ENCODE results near the gene MTIF3.

The MTIF3 gene

DNA sequence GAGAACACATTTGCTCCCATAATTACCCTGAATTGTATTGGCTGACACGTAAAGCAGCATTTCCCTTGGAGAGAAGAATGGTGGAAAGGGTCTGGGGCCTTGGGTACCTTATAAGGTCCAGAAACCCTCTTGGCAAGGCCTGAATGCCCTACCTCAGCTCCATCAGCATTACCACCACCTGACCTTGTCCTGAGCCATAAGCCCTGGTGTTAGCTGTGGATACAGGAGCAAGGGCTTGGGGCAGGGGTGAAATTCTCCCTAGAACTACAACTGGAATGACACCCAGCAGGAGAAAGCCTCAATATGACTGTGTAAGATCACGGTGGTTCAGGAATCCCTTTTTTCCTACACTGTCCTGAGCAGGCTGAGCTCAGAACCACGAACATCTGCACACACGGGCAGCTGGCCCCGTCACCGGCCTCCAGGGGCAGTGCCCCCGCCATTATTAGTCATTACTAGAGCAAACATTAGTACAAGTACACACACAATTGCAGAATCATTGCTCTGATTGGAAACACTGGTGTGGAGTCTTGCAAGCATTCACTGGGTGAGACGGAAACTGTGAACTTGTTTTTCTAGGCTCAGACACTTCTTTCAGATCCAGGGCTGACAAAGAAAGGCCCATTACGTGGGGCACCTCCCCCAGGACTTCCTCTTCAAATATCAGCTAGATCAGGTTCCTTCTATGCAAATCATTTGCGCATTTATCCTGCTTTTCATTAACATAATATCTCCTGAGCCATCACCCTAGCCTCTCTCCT, 26.8 kb upstream of the MTIF3 start:
- Histone ChIP-seq H3K36me3 (ENCODE audit: control insufficient read depth, insufficient read depth, low read length) (no peaks in the 10 kb centered on the region), H3K9ac (ENCODE audit: low read length) (no peak overlapping the region), H3K27ac (ENCODE audit: low read depth, low read length) (no peak overlapping the region), H3K27me3 (ENCODE audit: control insufficient read depth, insufficient read depth, low read length) (no peaks in the 10 kb centered on the region), H3K4me3 (ENCODE audit: low read length) (no peak overlapping the region), H3K4me1 (ENCODE audit: control insufficient read depth, insufficient read depth, low read length) (no peaks in the 10 kb centered on the region)

- no peaks in the 10 kb centered on the region for H3K4me1 ChIP-seq (ENCODE audit: control insufficient read depth, insufficient read depth, low read length)
- no peak overlapping the region for H3K27ac ChIP-seq (ENCODE audit: low read depth, low read length)
- no peaks in the 10 kb centered on the region for H3K27me3 ChIP-seq (ENCODE audit: control insufficient read depth, insufficient read depth, low read length)
- no peaks in the 10 kb centered on the region for H3K36me3 ChIP-seq (ENCODE audit: control insufficient read depth, insufficient read depth, low read length)
- no peak overlapping the region for H3K9ac ChIP-seq (ENCODE audit: low read length)
- no peak overlapping the region for H3K4me3 ChIP-seq (ENCODE audit: low read length)
These were observed 24.4 kb upstream of the MTIF3 start for GRCh38 chr13:27474751-27475268.

DNA sequence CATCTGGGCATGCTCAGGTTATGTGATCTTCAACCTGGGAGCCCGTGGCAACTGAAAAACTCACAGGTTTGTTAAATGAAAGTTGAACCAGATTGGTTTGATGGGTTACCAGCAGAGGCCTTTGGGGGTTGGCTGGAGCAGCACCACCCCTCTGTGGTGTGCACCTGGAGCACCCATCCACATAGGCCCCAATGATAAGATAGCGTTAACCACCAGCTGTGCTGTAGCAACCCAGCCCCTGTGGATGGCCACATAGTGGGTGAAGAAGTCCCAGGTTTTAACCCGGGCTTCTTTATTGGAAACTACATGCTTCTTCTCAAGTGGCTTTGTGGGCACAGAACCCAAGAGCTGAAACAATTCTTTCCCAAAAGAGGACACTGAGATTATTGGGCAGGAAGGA, 22.6 kb upstream of the MTIF3 start:
- Histone ChIP-seq H3K4me1 (ENCODE audit: control insufficient read depth, insufficient read depth, low read length) (no peaks in the 10 kb centered on the region), H3K4me3 (ENCODE audit: low read length) (no peak overlapping the region), H3K9ac (ENCODE audit: low read length) (no peak overlapping the region)

GRCh38 chr13:27472441-27472840, 22.1 kb upstream of the MTIF3 start:
- Histone ChIP-seq H3K27ac (ENCODE audit: low read depth, low read length) (no peak overlapping the region), H3K27me3 (ENCODE audit: control insufficient read depth, insufficient read depth, low read length) (no peaks in the 10 kb centered on the region), H3K4me1 (ENCODE audit: control insufficient read depth, insufficient read depth, low read length) (no peaks in the 10 kb centered on the region), H3K9ac (ENCODE audit: low read length) (no peak overlapping the region), H3K36me3 (ENCODE audit: control insufficient read depth, insufficient read depth, low read length) (no peaks in the 10 kb centered on the region), H3K4me3 (ENCODE audit: low read length) (no peak overlapping the region)

More for the DNA sequence above, 22.6 kb upstream of the MTIF3 start:
- Histone ChIP-seq H3K36me3 (ENCODE audit: control insufficient read depth, insufficient read depth, low read length) (no peaks in the 10 kb centered on the region), H3K27me3 (ENCODE audit: control insufficient read depth, insufficient read depth, low read length) (no peaks in the 10 kb centered on the region), H3K27ac (ENCODE audit: low read depth, low read length) (no peak overlapping the region)

- Histone ChIP-seq H3K36me3 (ENCODE audit: control insufficient read depth, insufficient read depth, low read length) (no peaks in the 10 kb centered on the region), H3K27me3 (ENCODE audit: control insufficient read depth, insufficient read depth, low read length) (no peaks in the 10 kb centered on the region), H3K27ac (ENCODE audit: low read depth, low read length) (no peak overlapping the region), H3K4me1 (ENCODE audit: control insufficient read depth, insufficient read depth, low read length) (no peaks in the 10 kb centered on the region), H3K9ac (ENCODE audit: low read length) (no peak overlapping the region), H3K4me3 (ENCODE audit: low read length) (no peak overlapping the region)
These were observed 19.9 kb upstream of the MTIF3 start for GRCh38 chr13:27470075-27470820.

- H3K27ac ChIP-seq (ENCODE audit: low read depth, low read length): no peak overlapping the region
- H3K9ac ChIP-seq (ENCODE audit: low read length): no peak overlapping the region
- H3K4me3 ChIP-seq (ENCODE audit: low read length): no peak overlapping the region
- no peaks in the 10 kb centered on the region for H3K36me3 ChIP-seq (ENCODE audit: control insufficient read depth, insufficient read depth, low read length)
- H3K4me1 ChIP-seq (ENCODE audit: control insufficient read depth, insufficient read depth, low read length): peaks cover 1% of the 10 kb centered on the region
- no peaks in the 10 kb centered on the region for H3K27me3 ChIP-seq (ENCODE audit: control insufficient read depth, insufficient read depth, low read length)
These were observed 16.1 kb upstream of the MTIF3 start for GRCh38 chr13:27466513-27466912.

DNA sequence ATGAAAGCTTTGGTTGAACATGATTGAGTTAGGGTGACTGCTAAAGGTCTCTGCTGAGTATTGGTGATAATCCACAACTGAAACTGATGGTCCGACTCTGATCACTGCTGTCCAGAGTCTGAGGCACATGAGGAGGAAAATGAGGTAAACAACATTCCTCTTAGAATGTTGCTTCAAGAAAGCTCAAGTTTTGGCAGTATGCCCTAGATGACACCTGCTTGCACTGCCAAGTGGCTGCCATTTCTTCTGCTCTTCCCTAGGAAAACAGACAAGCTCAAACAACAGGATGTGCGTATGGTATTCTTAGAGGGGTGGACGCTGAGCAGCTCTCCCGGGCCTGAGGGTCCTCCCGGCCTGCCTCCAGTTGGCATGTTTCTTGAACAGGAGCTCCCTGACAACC, 15.2 kb upstream of the MTIF3 start:
- Histone ChIP-seq H3K27ac (ENCODE audit: low read depth, low read length) (no peak overlapping the region), H3K27me3 (ENCODE audit: control insufficient read depth, insufficient read depth, low read length) (no peaks in the 10 kb centered on the region), H3K36me3 (ENCODE audit: control insufficient read depth, insufficient read depth, low read length) (no peaks in the 10 kb centered on the region), H3K4me3 (ENCODE audit: low read length) (no peak overlapping the region), H3K4me1 (ENCODE audit: control insufficient read depth, insufficient read depth, low read length) (peaks cover 2% of the 10 kb centered on the region), H3K9ac (ENCODE audit: low read length) (no peak overlapping the region)

- no peaks in the 10 kb centered on the region for H3K36me3 ChIP-seq (ENCODE audit: control insufficient read depth, insufficient read depth, low read length)
- H3K27me3 ChIP-seq (ENCODE audit: control insufficient read depth, insufficient read depth, low read length): no peaks in the 10 kb centered on the region
- no peak overlapping the region for H3K9ac ChIP-seq (ENCODE audit: low read length)
- no peak overlapping the region for H3K4me3 ChIP-seq (ENCODE audit: low read length)
- H3K27ac ChIP-seq (ENCODE audit: low read depth, low read length): no peak overlapping the region
- peaks cover 2% of the 10 kb centered on the region for H3K4me1 ChIP-seq (ENCODE audit: control insufficient read depth, insufficient read depth, low read length)
These were observed 13.1 kb upstream of the MTIF3 start for GRCh38 chr13:27463500-27463899.

GRCh38 chr13:27461940-27462584, 11.7 kb upstream of the MTIF3 start:
- H3K4me1 ChIP-seq (ENCODE audit: control insufficient read depth, insufficient read depth, low read length): peaks cover 2% of the 10 kb centered on the region
- no peaks in the 10 kb centered on the region for H3K27me3 ChIP-seq (ENCODE audit: control insufficient read depth, insufficient read depth, low read length)
- no peak overlapping the region for H3K4me3 ChIP-seq (ENCODE audit: low read length)
- no peak overlapping the region for H3K9ac ChIP-seq (ENCODE audit: low read length)
- peak overlapping the region; percentile 23 for H3K27ac ChIP-seq (ENCODE audit: low read depth, low read length)
- H3K36me3 ChIP-seq (ENCODE audit: control insufficient read depth, insufficient read depth, low read length): no peaks in the 10 kb centered on the region

DNA sequence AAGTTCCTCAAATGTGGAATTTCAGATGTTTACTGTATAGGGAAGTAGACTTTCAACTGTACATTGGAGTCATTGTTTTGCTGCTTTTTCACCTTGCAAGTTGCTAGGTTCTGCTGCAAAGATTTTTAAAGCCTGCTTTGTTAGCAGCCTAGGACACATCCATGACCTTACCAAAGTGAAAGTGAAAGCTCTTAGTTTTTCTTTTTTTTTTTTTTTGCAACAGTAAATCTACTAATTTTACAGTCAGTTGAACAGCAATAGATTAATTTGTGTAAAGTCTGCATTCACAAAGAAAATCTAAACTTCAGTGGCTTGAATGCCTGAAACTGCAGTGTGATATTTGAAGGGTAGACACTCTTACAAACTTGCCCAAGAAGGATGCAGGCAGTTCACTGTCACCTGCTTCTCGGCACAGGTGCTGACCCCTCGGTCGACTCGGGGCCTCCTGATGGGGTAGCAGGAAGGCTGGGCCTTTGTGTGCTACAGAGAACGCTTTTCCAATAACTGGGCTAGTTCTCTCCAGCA, 5.0 kb upstream of the MTIF3 start:
- Histone ChIP-seq H3K36me3 (ENCODE audit: control insufficient read depth, insufficient read depth, low read length) (no peaks in the 10 kb centered on the region), H3K27me3 (ENCODE audit: control insufficient read depth, insufficient read depth, low read length) (no peaks in the 10 kb centered on the region), H3K4me1 (ENCODE audit: control insufficient read depth, insufficient read depth, low read length) (no peaks in the 10 kb centered on the region), H3K4me3 (ENCODE audit: low read length) (peak overlapping the region; percentile 54), H3K27ac (ENCODE audit: low read depth, low read length) (no peak overlapping the region), H3K9ac (ENCODE audit: low read length) (no peak overlapping the region)

DNA sequence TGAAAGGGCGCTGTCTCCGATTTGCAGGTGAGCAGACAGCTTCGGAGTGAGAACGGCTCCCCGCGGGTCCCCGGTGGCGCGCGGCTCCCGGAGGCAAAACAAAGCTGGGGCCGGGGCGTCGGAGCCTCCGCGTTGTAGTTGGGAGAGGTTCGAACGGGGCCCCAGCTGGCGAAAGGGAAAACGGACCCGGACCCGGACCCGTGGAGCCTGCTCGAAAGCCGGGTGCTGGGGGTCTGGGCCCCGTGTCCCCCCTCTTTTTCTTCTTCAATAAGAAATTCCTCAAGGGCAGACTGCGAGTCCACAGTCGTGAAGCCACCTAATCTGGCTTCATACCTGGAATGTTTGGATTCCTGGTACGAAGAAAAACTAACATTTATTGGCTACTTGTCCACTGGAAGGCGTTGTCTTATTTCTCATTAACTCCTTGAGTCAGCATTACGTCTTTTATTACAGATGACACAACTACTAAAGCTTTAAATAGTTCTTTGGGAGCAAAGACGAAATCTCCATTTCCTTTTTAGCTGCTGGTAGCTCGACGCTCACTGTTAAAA, 632 bp upstream of the MTIF3 start:
- peak overlapping the region; percentile 98 for H3K27ac ChIP-seq (ENCODE audit: low read depth, low read length)
- H3K36me3 ChIP-seq (ENCODE audit: control insufficient read depth, insufficient read depth, low read length): no peaks in the 10 kb centered on the region
- H3K9ac ChIP-seq (ENCODE audit: low read length): peak overlapping the region; percentile 47
- H3K4me3 ChIP-seq (ENCODE audit: low read length): peak overlapping the region; percentile 97
- no peaks in the 10 kb centered on the region for H3K27me3 ChIP-seq (ENCODE audit: control insufficient read depth, insufficient read depth, low read length)
- peaks cover 5% of the 10 kb centered on the region for H3K4me1 ChIP-seq (ENCODE audit: control insufficient read depth, insufficient read depth, low read length)

DNA sequence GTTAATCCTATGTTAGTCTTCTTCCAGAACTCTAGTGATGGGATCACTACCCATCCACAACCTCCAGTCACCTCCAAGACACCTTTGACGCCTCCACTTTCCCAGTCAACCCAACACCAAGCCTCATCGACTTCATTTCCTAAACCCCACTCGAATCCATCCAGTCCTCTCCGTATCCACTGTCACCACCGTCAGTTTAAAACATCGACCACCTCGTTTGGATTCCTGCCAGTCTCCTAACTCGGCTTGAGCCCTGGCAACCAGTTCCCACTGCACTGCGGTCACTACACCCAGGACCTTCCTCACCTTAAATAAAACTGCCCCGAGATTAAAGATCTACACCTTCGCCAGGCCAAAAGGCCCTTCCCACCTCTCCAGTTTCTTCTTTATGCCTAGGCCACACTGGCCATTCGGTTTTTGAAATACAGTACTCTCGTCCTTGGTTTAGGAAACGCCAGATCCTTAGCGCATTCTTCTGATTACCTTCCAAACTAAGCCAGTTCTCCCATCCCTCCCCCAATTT, 1.2 kb downstream of the MTIF3 start:
- Histone ChIP-seq H3K4me3 (ENCODE audit: low read length) (peak overlapping the region; percentile 97), H3K9ac (ENCODE audit: low read length) (peak overlapping the region; percentile 77), H3K36me3 (ENCODE audit: control insufficient read depth, insufficient read depth, low read length) (no peaks in the 10 kb centered on the region), H3K4me1 (ENCODE audit: control insufficient read depth, insufficient read depth, low read length) (peaks cover 5% of the 10 kb centered on the region), H3K27me3 (ENCODE audit: control insufficient read depth, insufficient read depth, low read length) (no peaks in the 10 kb centered on the region), H3K27ac (ENCODE audit: low read depth, low read length) (peak overlapping the region; percentile 98)

Data from rectal smooth muscle tissue (tissue), 1 donor.